ENCODE data around the gene RRAGC. TPM values are rescaled to one million over a fixed set of nuclear protein-coding genes. Genes with fewer than 3 reads are reported as not detected.

Gene RRAGC, protein sequence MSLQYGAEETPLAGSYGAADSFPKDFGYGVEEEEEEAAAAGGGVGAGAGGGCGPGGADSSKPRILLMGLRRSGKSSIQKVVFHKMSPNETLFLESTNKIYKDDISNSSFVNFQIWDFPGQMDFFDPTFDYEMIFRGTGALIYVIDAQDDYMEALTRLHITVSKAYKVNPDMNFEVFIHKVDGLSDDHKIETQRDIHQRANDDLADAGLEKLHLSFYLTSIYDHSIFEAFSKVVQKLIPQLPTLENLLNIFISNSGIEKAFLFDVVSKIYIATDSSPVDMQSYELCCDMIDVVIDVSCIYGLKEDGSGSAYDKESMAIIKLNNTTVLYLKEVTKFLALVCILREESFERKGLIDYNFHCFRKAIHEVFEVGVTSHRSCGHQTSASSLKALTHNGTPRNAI
- 10 to 100 TPM in 3 of 4 donors, 1 to 10 TPM in 1; 9.9 to 23.3 (median 13.8) TPM for total RNA-seq

DNA sequence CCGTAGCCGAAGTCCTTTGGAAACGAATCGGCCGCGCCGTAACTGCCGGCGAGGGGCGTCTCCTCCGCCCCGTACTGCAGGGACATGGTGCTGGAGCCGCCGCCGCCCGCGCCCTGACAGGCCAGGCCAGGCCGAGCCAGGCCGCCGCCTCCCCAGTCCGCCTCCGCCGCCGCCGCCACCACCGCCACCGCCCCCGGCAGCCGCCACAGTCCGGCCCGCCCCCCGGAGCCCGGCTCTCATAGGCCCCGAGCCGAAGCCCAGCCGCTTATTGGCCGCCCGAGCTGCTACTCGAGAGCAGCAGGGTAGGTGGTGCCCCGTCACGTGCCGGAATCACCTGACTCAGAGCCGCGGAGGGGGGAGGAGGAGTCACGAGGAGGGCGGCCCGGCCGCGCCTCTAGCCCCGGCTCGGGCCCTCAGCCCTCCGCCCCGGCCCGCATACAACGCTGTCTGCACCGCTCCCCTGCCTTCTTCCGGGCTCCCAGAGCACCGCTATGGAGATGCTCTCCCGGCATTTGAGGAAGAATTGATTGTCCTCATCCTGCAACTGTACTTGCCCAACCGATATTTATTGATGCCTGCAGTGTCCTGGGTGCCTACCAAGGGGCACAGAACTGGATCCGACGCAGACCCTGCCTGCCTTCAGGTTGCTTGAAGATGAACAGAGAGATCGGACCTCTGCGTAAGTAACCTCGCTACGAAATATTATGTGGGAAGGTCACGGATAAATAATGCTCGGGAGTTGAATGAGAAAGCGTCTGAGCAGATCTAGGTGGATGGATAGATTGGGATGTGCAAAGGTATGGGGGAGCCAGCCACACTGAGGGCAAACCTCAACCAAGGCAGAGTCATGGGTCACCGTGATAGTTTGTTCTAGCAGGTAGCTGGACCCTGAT, at the start of gene RRAGC:
RRAGC (minus strand) TSS at position 212 of the 893 bp plus-strand sequence; CDS start at position 86, 126 bp downstream.
- Histone ChIP-seq H3K27ac (peak within 1 kb of the TSS; percentile 89 to 97 (median 94)), H3K4me1 (peaks cover 0 to 27% (median 20%) of the 10 kb centered on the region in 4 donors), H3K27me3 (no peaks in the 10 kb centered on the region), H3K36me3 (peaks cover 0 to 21% (median 0%) of the 10 kb centered on the region in 3 donors), H3K9me3 (no peaks in the 10 kb centered on the region), H3K4me3 (peak within 1 kb of the TSS; percentile 76 to 97 (median 94))
- DNase-seq: peak; percentile 99 to 100 (median 100)
- peak; percentile 20 to 40 for TF ChIP-seq POLR2A (IDR thresholded peaks at IDR 0.05)
- TF ChIP-seq, protein P1, sequence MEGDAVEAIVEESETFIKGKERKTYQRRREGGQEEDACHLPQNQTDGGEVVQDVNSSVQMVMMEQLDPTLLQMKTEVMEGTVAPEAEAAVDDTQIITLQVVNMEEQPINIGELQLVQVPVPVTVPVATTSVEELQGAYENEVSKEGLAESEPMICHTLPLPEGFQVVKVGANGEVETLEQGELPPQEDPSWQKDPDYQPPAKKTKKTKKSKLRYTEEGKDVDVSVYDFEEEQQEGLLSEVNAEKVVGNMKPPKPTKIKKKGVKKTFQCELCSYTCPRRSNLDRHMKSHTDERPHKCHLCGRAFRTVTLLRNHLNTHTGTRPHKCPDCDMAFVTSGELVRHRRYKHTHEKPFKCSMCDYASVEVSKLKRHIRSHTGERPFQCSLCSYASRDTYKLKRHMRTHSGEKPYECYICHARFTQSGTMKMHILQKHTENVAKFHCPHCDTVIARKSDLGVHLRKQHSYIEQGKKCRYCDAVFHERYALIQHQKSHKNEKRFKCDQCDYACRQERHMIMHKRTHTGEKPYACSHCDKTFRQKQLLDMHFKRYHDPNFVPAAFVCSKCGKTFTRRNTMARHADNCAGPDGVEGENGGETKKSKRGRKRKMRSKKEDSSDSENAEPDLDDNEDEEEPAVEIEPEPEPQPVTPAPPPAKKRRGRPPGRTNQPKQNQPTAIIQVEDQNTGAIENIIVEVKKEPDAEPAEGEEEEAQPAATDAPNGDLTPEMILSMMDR (IDR thresholded peaks at IDR 0.05): no peak

DNA sequence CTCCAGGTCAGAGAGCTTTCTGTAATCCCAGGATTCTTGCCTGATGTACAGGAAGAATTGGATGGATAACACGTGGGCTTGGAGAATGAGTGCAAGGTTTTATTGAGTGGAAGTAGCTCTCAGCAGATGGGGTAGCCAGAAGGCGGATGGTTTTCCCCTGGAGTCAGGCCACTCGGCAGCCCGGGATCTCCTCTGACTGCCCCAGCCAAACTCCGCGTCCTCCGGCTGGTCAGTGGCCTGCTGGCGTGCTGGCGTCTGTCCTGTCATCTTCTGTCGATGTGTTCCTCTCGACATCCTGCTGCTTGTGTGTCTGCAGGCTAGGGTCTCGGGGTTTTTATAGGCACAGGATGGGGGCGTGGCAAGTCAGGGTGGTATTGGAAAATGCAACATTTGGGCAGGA, 49.2 kb upstream of the RRAGC start:
- Histone ChIP-seq H3K27me3 (no peaks in the 10 kb centered on the region), H3K4me1 (no peaks in the 10 kb centered on the region), H3K36me3 (no peaks in the 10 kb centered on the region), H3K4me3 (no peak overlapping the region), H3K27ac (no peak overlapping the region), H3K9me3 (peaks cover 0 to 7% (median 2%) of the 10 kb centered on the region in 4 donors)
- no peak for DNase-seq
- TF ChIP-seq, protein P1 (IDR thresholded peaks at IDR 0.05): no peak
- TF ChIP-seq POLR2A (IDR thresholded peaks at IDR 0.05): no peak

DNA sequence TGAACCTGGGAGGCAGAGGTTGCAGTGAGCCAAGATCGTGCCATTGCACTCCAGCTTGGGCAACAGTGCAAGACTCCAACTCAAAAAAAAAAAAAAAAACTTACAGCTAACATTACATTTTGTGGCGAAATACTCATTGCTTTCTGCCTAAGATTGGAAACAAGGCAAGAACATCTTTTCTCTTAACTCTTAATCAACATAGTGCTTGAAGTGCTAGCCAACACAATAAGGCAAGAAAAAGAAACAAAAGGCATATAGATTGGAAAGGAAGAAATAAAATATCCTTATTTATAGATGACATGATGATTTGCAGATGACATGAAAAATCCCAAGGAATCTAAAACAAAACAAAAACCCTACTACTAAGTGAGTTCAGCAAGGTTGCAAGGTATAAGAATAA, 46.4 kb upstream of the RRAGC start:
- no peaks in the 10 kb centered on the region for H3K4me1 ChIP-seq
- H3K9me3 ChIP-seq: peaks cover 0 to 7% (median 2%) of the 10 kb centered on the region in 4 donors
- no peak overlapping the region for H3K27ac ChIP-seq
- H3K4me3 ChIP-seq: no peak overlapping the region
- no peaks in the 10 kb centered on the region for H3K36me3 ChIP-seq
- DNase-seq: no peak
- H3K27me3 ChIP-seq: no peaks in the 10 kb centered on the region
- TF ChIP-seq, protein P1 (IDR thresholded peaks at IDR 0.05): no peak
- TF ChIP-seq POLR2A (IDR thresholded peaks at IDR 0.05): no peak

DNA sequence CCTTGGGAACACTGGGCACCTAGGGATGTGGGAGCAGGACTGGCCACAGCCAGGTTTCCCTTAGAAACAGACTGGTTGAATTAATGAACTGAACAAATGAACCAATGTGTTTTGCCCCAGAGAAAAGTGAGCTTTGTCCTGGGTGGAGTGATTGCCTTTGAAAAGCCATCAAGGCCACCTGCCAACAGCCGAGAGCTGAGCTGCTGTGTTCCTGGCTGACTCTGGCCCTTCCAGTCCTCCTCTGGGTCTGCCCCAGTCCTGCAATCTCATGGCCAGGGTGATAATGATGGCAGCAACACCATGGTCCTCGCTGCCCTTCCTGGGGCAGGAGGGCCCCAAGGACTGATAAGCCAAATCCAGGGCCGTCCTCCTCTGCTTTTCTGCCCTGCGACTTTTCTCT, 40.0 kb upstream of the RRAGC start:
- no peaks in the 10 kb centered on the region for H3K27me3 ChIP-seq
- DNase-seq: no peak
- no peak overlapping the region for H3K27ac ChIP-seq
- no peaks in the 10 kb centered on the region for H3K4me1 ChIP-seq
- no peaks in the 10 kb centered on the region for H3K9me3 ChIP-seq
- H3K4me3 ChIP-seq: no peak overlapping the region
- no peak for TF ChIP-seq POLR2A (IDR thresholded peaks at IDR 0.05)
- TF ChIP-seq, protein P1 (IDR thresholded peaks at IDR 0.05): no peak
- no peaks in the 10 kb centered on the region for H3K36me3 ChIP-seq

DNA sequence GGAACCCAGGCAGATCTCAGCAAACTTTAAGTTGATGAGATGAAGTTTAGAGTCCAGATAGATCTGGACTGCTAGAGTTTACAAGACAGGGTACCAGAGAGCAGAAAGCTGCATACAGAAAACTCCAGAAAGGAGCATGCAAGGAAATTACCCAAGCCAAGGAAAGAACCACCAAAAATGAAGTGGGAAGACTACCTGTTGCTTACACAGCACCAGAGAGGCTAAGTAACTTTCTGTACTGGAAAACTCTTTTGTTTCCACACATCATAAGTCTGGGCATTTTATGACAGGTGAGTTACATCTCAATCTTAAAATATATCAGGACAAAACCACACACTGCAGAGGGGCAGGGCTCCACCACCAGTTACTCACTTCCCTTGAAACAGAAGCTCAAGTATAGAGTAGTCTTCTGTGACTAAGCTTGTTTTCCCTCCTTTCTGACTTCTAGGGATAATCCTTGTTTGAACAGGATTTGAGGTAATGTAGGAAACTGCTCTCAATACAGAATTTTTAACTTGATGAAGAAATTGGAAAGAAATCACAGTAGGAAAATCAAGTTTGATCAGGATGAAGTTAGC, 39.2 kb upstream of the RRAGC start:
- Histone ChIP-seq H3K4me1 (no peaks in the 10 kb centered on the region), H3K27me3 (no peaks in the 10 kb centered on the region), H3K4me3 (no peak overlapping the region), H3K27ac (no peak overlapping the region), H3K9me3 (no peaks in the 10 kb centered on the region), H3K36me3 (no peaks in the 10 kb centered on the region)
- DNase-seq: no peak
- TF ChIP-seq, protein P1 (IDR thresholded peaks at IDR 0.05): no peak
- TF ChIP-seq POLR2A (IDR thresholded peaks at IDR 0.05): no peak

All from Peyer's patch (tissue), 4 donors.